SK-N-SH (cell line): Measurements from ENCODE around the gene ARFGEF2. TPM values are rescaled to one million over a fixed set of nuclear protein-coding genes. Genes with fewer than 3 reads are reported as not detected.

Experiments
- CTCF ChIA-PET: fragments of 300-600, 350-600 bp; formaldehyde crosslinking; extraction: SDS; loops from one replicate; lab custom pipeline; 2021; lab: Yijun Ruan, JAX
- POLR2A ChIA-PET: fragments of 350-600 bp; sonication (Branson Sonifier 250); formaldehyde crosslinking; extraction: SDS; loops from one replicate; lab custom pipeline; 2020; ENCODE audit warnings: antibody characterized with exemption, inconsistent platforms; lab: Yijun Ruan, JAX
- DNase-seq: peaks from one replicate; pipeline ENCODE4 v3.0.0; 2012
- H2AFZ ChIP-seq: fragments of 200-600 bp; sonication (generic); 2 replicates; pipeline ENCODE4 v1.8.1; 2016; ENCODE audit warnings: antibody characterized with exemption, mild to moderate bottlenecking, low read depth
- H3F3A ChIP-seq: fragments of 200-600 bp; sonication (generic); replicated peaks from 2 replicates; pipeline ENCODE3; 2016; ENCODE audit warnings: antibody characterized with exemption, mild to moderate bottlenecking; ENCODE audit not compliant: insufficient read depth
- H3K27ac ChIP-seq, 2 experiments: fragments of 200-500 bp in 1 of 2; fragments of 200-600 bp in 1 of 2; sonication (Bioruptor generic) in 1 of 2; sonication (generic), shearing (Covaris generic) in 1 of 2; 2 replicates each; pipeline versions ENCODE4 v1.5.1 to v1.6.1; 2014 to 2016; ENCODE audit warnings: low read depth in 2 of 2, inconsistent platforms in 1 of 2, low read length in 1 of 2, mild to moderate bottlenecking in 1 of 2, mixed read lengths in 1 of 2
- H3K27me3 ChIP-seq: fragments of 200-600 bp; sonication (generic), shearing (Covaris generic); 2 replicates; pipeline ENCODE4 v1.6.1; 2016; ENCODE audit warnings: mixed run types; ENCODE audit not compliant: insufficient read depth
- H3K36me3 ChIP-seq, 2 experiments: fragments of 200-500 bp in 1 of 2; fragments of 200-600 bp in 1 of 2; sonication (Bioruptor generic) in 1 of 2; sonication (generic) in 1 of 2; replicated peaks in 1 of 2; 2 replicates each; pipeline versions ENCODE3 to v1.5.1; 2014 to 2016; ENCODE audit warnings: low read length in 1 of 2, mild to moderate bottlenecking in 1 of 2; ENCODE audit not compliant: insufficient read depth in 2 of 2, control insufficient read depth in 1 of 2
- H3K4me1 ChIP-seq, 2 experiments: fragments of 200-500 bp in 1 of 2; fragments of 200-600 bp in 1 of 2; sonication (Bioruptor generic) in 1 of 2; sonication (generic), shearing (Covaris generic) in 1 of 2; 2 replicates each; pipeline versions ENCODE4 v1.5.1 to v1.6.1; 2014 to 2016; ENCODE audit warnings: low read depth in 1 of 2, low read length in 1 of 2, mixed run types in 1 of 2; ENCODE audit not compliant: insufficient read depth in 2 of 2, control insufficient read depth in 1 of 2
- H3K4me2 ChIP-seq: fragments of 200-600 bp; sonication (generic), shearing (Covaris generic); 2 replicates; pipeline ENCODE4 v1.6.1; 2017; ENCODE audit warnings: mixed run types
- H3K4me3 ChIP-seq, 2 experiments: fragments of 200-500 bp in 1 of 2; fragments of 200-600 bp in 1 of 2; sonication (Bioruptor generic) in 1 of 2; sonication (generic), shearing (Covaris generic) in 1 of 2; 2 replicates each; pipeline versions ENCODE4 v1.5.1 to v1.8.1; 2014 to 2016; ENCODE audit warnings: low read depth in 2 of 2, inconsistent platforms in 1 of 2, low read length in 1 of 2, mild to moderate bottlenecking in 1 of 2, mixed read lengths in 1 of 2, moderate library complexity in 1 of 2
- H3K79me2 ChIP-seq: fragments of 200-600 bp; sonication (generic); 2 replicates; pipeline ENCODE4 v1.8.1; 2017; ENCODE audit warnings: mild to moderate bottlenecking; ENCODE audit not compliant: insufficient read depth
- H3K9ac ChIP-seq: fragments of 200-600 bp; sonication (generic); 2 replicates; pipeline ENCODE4 v1.6.1; 2017; ENCODE audit warnings: mixed run types
- H3K9me2 ChIP-seq: fragments of 200-600 bp; sonication (generic); 2 replicates; pipeline ENCODE4 v1.6.1; 2017; ENCODE audit warnings: mixed run types
- H3K9me3 ChIP-seq: fragments of 200-600 bp; sonication (generic); 2 replicates; pipeline ENCODE4 v1.6.1; 2017; ENCODE audit warnings: mixed run types, mild to moderate bottlenecking, moderate library complexity
- H4K20me1 ChIP-seq: fragments of 200-600 bp; sonication (generic); 2 replicates; pipeline ENCODE4 v1.6.1; 2017; ENCODE audit warnings: mild to moderate bottlenecking, mixed run types; ENCODE audit not compliant: insufficient read depth
- ELF1 ChIP-seq: IDR thresholded peaks from 2 replicates; pipeline ENCODE4 v1.4.0; 2012
- EP300 ChIP-seq, 2 experiments: IDR thresholded peaks; 2 replicates each; pipeline versions ENCODE4 v1.4.0 to v1.6.1; 2012; ENCODE audit warnings: borderline replicate concordance in 1 of 2, low read depth in 1 of 2, low read length in 1 of 2
- FOSL2 ChIP-seq: IDR thresholded peaks from 2 replicates; pipeline ENCODE4 v1.4.0; 2012; ENCODE audit warnings: low read depth, mild to moderate bottlenecking, moderate library complexity, borderline replicate concordance
- FOXJ3 ChIP-seq: sonication (generic); formaldehyde crosslinking; IDR thresholded peaks from 2 replicates; pipeline ENCODE4 v1.5.1; 2020; ENCODE audit warnings: mild to moderate bottlenecking, missing genetic modification reagents
- GABPA ChIP-seq: IDR thresholded peaks from 2 replicates; pipeline ENCODE4 v1.4.0; 2012; ENCODE audit warnings: low read depth, mild to moderate bottlenecking
- GATA2 ChIP-seq: sonication (generic); formaldehyde crosslinking; IDR thresholded peaks from 2 replicates; pipeline ENCODE4 v1.5.0; 2020; ENCODE audit warnings: mild to moderate bottlenecking, missing genetic modification reagents
- JUND ChIP-seq: IDR thresholded peaks from 2 replicates; pipeline ENCODE4 v1.4.0; 2012
- MAX ChIP-seq: IDR thresholded peaks from 2 replicates; pipeline ENCODE4 v1.4.0; 2012; ENCODE audit warnings: low read depth
- MEF2A ChIP-seq: IDR thresholded peaks from 2 replicates; pipeline ENCODE4 v1.4.0; 2012; ENCODE audit warnings: low read depth, borderline replicate concordance
- MXI1 ChIP-seq: IDR thresholded peaks from 2 replicates; pipeline ENCODE4 v1.6.1; 2012; ENCODE audit warnings: mild to moderate bottlenecking, low read depth, low read length, improper control_type of control experiment
- POLR2AphosphoS5 ChIP-seq: IDR thresholded peaks from 2 replicates; pipeline ENCODE4 v1.6.1; 2012; ENCODE audit warnings: low read depth, low read length
- RCOR1 ChIP-seq: fragments of 150-350 bp; IDR thresholded peaks from 2 replicates; pipeline ENCODE4 v1.6.1; 2017; ENCODE audit warnings: antibody characterized with exemption, low read length
- REST ChIP-seq: IDR thresholded peaks from 2 replicates; pipeline ENCODE4 v1.6.1; 2012; ENCODE audit warnings: mild to moderate bottlenecking, low read depth, low read length, moderate library complexity
- RXRA ChIP-seq: IDR thresholded peaks from 2 replicates; pipeline ENCODE4 v1.4.0; 2012; ENCODE audit warnings: low read depth, mild to moderate bottlenecking, borderline replicate concordance
- SMC3 ChIP-seq: IDR thresholded peaks from 2 replicates; pipeline ENCODE4 v1.6.1; 2012; ENCODE audit warnings: low read depth, low read length, improper control_type of control experiment
- YY1 ChIP-seq: IDR thresholded peaks from 2 replicates; pipeline ENCODE4 v1.4.0; 2012; ENCODE audit warnings: low read depth, mild to moderate bottlenecking
- WGBS: methylation state at CpG from one replicate; pipeline ENCODE4 v1.1.6; 2017; ENCODE audit warnings: low lambda C conversion rate; 5-methylcytosine and 5-hydroxymethylcytosine counted together
- polyA plus RNA-seq, 3 experiments: library from polyadenylated mRNA; depleted of rRNA; stranded (reverse); fragments of >200 nt; gene quantifications; 2 replicates each; pipeline ENCODE4 v1.2.3, GENCODE V29; 2012
- TF ChIP-seq, protein P1 (sequence below): IDR thresholded peaks from 2 replicates; pipeline ENCODE4 v1.4.0; 2012; ENCODE audit warnings: low read depth, borderline replicate concordance
- TF ChIP-seq, protein P2 (sequence below): IDR thresholded peaks from 2 replicates; pipeline ENCODE4; 2012

Gene ARFGEF2
- polyA plus RNA-seq, 1 of the 3 experiments (the other 2 are of a cell fraction): 6.1 TPM

GRCh38 chr20:48891235-48892048 lies 30.1 kb upstream of the ARFGEF2 start (continued):
- TF ChIP-seq RXRA (no peak), MEF2A (no peak), GATA2 (CRISPR knock-in tag) (no peak), EP300 (IDR thresholded peaks at IDR 0.05; ENCODE audit: borderline replicate concordance in 1 of 2, low read depth in 1 of 2, low read length in 1 of 2) (no peak)

GRCh38 chr20:48892049-48892470 lies 29.5 kb upstream of the ARFGEF2 start:
- no peak overlapping the region for H2AFZ ChIP-seq
- H3K36me3 ChIP-seq: no peaks in the 10 kb centered on the region
- H3K9ac ChIP-seq: no peak overlapping the region
- no peaks in the 10 kb centered on the region for H3K27me3 ChIP-seq
- 31% methylated on average over 3 of the region's 3 CpGs for WGBS
- H3K4me2 ChIP-seq: no peak overlapping the region
- DNase-seq: no peak
- H3K4me1 ChIP-seq: peaks cover 3 to 14% of the 10 kb centered on the region in 2 experiments; a peak in 2 of 4 replicates
- no peaks in the 10 kb centered on the region for H3K9me2 ChIP-seq
- H3K79me2 ChIP-seq: no peaks in the 10 kb centered on the region
- CTCF ChIA-PET: interaction anchor here (1.0 to 6.1 kb wide), 3 partner anchors 13 to 235 kb away, joined by 3 to 41 read pairs (median 5); no protein-coding TSS in a partner anchor
- TF ChIP-seq, protein P1, sequence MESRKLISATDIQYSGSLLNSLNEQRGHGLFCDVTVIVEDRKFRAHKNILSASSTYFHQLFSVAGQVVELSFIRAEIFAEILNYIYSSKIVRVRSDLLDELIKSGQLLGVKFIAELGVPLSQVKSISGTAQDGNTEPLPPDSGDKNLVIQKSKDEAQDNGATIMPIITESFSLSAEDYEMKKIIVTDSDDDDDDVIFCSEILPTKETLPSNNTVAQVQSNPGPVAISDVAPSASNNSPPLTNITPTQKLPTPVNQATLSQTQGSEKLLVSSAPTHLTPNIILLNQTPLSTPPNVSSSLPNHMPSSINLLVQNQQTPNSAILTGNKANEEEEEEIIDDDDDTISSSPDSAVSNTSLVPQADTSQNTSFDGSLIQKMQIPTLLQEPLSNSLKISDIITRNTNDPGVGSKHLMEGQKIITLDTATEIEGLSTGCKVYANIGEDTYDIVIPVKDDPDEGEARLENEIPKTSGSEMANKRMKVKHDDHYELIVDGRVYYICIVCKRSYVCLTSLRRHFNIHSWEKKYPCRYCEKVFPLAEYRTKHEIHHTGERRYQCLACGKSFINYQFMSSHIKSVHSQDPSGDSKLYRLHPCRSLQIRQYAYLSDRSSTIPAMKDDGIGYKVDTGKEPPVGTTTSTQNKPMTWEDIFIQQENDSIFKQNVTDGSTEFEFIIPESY: no peak
- no peak for TF ChIP-seq YY1
- TF ChIP-seq MAX: no peak
- TF ChIP-seq, protein P2, sequence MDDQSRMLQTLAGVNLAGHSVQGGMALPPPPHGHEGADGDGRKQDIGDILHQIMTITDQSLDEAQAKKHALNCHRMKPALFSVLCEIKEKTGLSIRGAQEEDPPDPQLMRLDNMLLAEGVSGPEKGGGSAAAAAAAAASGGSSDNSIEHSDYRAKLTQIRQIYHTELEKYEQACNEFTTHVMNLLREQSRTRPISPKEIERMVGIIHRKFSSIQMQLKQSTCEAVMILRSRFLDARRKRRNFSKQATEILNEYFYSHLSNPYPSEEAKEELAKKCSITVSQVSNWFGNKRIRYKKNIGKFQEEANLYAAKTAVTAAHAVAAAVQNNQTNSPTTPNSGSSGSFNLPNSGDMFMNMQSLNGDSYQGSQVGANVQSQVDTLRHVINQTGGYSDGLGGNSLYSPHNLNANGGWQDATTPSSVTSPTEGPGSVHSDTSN: no peak
- no peak for TF ChIP-seq FOSL2
- TF ChIP-seq GABPA: no peak
- H4K20me1 ChIP-seq: no peaks in the 10 kb centered on the region
- no peaks in the 10 kb centered on the region for H3K9me3 ChIP-seq
- POLR2A ChIA-PET: interaction anchor here (0.7 kb wide), 1 partner anchor 79 kb away, joined by 3 read pairs; no protein-coding TSS in a partner anchor
- H3F3A ChIP-seq: peaks cover 3% of the 10 kb centered on the region
- no peak overlapping the region for H3K27ac ChIP-seq
- H3K4me3 ChIP-seq: no peak overlapping the region

GRCh38 chr20:48892891-48893290 lies 28.6 kb upstream of the ARFGEF2 start:
- CTCF ChIA-PET: interaction anchor here (1.0 to 6.1 kb wide), 4 partner anchors 9 to 236 kb away, joined by 3 to 41 read pairs (median 5); no protein-coding TSS in a partner anchor
- Histone ChIP-seq H3K27me3 (no peaks in the 10 kb centered on the region), H3K4me2 (no peak overlapping the region)
- TF ChIP-seq JUND (no peak), RCOR1 (no peak), GATA2 (CRISPR knock-in tag) (no peak), GABPA (no peak), POLR2AphosphoS5 (no peak), REST (no peak), FOXJ3 (no peak), ELF1 (no peak), SMC3 (no peak), MXI1 (no peak)

More at GRCh38 chr20:48892891-48893290, 28.6 kb upstream of the ARFGEF2 start:
- H3K27ac ChIP-seq: no peak overlapping the region
- no peaks in the 10 kb centered on the region for H3K9me3 ChIP-seq
- H4K20me1 ChIP-seq: no peaks in the 10 kb centered on the region
- H3K9me2 ChIP-seq: no peaks in the 10 kb centered on the region
- no peak overlapping the region for H2AFZ ChIP-seq
- POLR2A ChIA-PET: no interaction called here
- peaks cover 3 to 20% of the 10 kb centered on the region in 2 experiments; a peak in 2 of 4 replicates for H3K4me1 ChIP-seq
- H3F3A ChIP-seq: peaks cover 7% of the 10 kb centered on the region
- WGBS: 46% methylated on average over 2 of the region's 2 CpGs
- no peak overlapping the region for H3K9ac ChIP-seq
- H3K79me2 ChIP-seq: no peaks in the 10 kb centered on the region
- no peak overlapping the region for H3K4me3 ChIP-seq
- H3K36me3 ChIP-seq: no peaks in the 10 kb centered on the region
- no peak for DNase-seq
